Measurements from ENCODE around the gene TFPI2.

- TF ChIP-seq CTCF (IDR thresholded peaks at IDR 0.05; ENCODE audit: insufficient read depth, low read length) (no peak), GABPA (IDR thresholded peaks at IDR 0.05; ENCODE audit: low read depth) (no peak), POLR2AphosphoS5 (IDR thresholded peaks at IDR 0.05; ENCODE audit: low read depth) (no peak), REST (IDR thresholded peaks at IDR 0.05; ENCODE audit: insufficient replicate concordance, low read depth) (no peak), SPI1 (IDR thresholded peaks at IDR 0.05; ENCODE audit: borderline replicate concordance, low read depth) (no peak)
These were observed 22.6 kb upstream of the TFPI2 start for GRCh38 chr7:93913197-93913596.

All from HL-60 (cell line).